ENCODE measurements around the gene TNK1. TPM values are rescaled to one million over a fixed set of nuclear protein-coding genes. Genes with fewer than 3 reads are reported as not detected.

The TNK1 gene
- total and polyA plus RNA-seq, 2 donors (not counting 3 experiments of a cell fraction or from before 2014, with no cell fraction given) = 0.22 to 0.58 TPM

DNA sequence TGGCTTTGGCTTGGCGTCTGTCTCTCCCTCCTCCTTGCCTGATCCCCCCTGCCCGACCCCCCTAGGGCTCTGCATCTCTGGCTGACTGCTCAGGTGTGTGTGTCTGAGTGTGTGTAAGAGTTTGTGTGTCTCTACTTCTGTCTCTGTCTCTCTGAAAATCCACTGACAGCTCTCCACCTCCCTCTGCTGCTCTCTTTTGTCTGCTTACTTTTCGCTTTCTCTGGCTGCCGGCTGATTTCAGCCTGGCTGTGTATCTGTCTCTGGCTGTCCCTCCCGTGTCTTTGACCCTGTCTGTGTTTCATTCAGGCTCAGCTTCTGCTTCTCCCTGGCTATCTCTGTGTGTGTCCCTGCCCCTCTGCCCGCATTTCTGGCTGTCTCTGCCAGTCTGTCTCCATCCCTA lies 35.4 kb downstream of the TNK1 start:
- Histone ChIP-seq H2AFZ (ENCODE audit: low read depth, low read length) (no peak overlapping the region), H3K9me3 (replicated peaks; ENCODE audit: control insufficient read depth, insufficient read depth, low read length) (no peaks in the 10 kb centered on the region), H3K9ac (replicated peaks; ENCODE audit: extremely low read depth, insufficient read depth, low read length) (no peak overlapping the region), H3K27me3 (ENCODE audit: control insufficient read depth in 2 of 2, insufficient read depth in 2 of 2, low read length in 2 of 2) (no peaks in the 10 kb centered on the region), H3K9me1 (replicated peaks; ENCODE audit: control insufficient read depth, extremely low read depth, insufficient read depth, low read length) (no peaks in the 10 kb centered on the region), H4K20me1 (replicated peaks; ENCODE audit: control insufficient read depth, extremely low read depth, insufficient read depth, low read length) (no peaks in the 10 kb centered on the region), H3K4me2 (ENCODE audit: insufficient read depth, low read length) (no peak overlapping the region), H3K79me2 (ENCODE audit: control insufficient read depth, insufficient read depth, low read length) (no peaks in the 10 kb centered on the region), H3K27ac (ENCODE audit: insufficient read depth, low read depth, low read length) (no peak overlapping the region), H3K36me3 (ENCODE audit: control insufficient read depth in 2 of 2, extremely low read depth in 1 of 2, insufficient read depth in 2 of 2, low read length in 2 of 2) (peaks cover 0 to 2% of the 10 kb centered on the region in 2 experiments), H3K4me1 (ENCODE audit: control insufficient read depth, extremely low read depth, insufficient read depth, low read length) (no peaks in the 10 kb centered on the region), H3K4me3 (replicated peaks in 1 of 3; ENCODE audit: insufficient read depth in 1 of 3, low read depth in 1 of 3, low read length in 3 of 3) (no peak overlapping the region)
- intact Hi-C loops (cut with micrococcal nuclease) = no loop called here
- ChIA-PET CTCF (interaction anchor here (1.2 to 2.2 kb wide), 2 partner anchors 12 to 60 kb away, joined by 5 to 6 read pairs; partner anchors contain the start of gene TMEM256), POLR2A (no interaction called here)
- DNase-seq (ENCODE audit: low read depth, low spot score) (no peak), FAIRE-seq (no peak)
- no peak for TF ChIP-seq GATA2 (IDR thresholded peaks at IDR 0.05; ENCODE audit: insufficient read depth, insufficient read length, low read depth, low read length)
- TF ChIP-seq, protein P1, sequence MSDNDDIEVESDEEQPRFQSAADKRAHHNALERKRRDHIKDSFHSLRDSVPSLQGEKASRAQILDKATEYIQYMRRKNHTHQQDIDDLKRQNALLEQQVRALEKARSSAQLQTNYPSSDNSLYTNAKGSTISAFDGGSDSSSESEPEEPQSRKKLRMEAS (IDR thresholded peaks at IDR 0.05; ENCODE audit: insufficient read depth, insufficient read length) = no peak
- no peak for TF ChIP-seq EZH2 (IDR thresholded peaks at IDR 0.05; ENCODE audit: borderline replicate concordance, low read depth, low read length, severe bottlenecking)
- TF ChIP-seq MYC (IDR thresholded peaks at IDR 0.05; ENCODE audit: low read depth, low read length) = no peak
- TF ChIP-seq FOS (IDR thresholded peaks at IDR 0.05; ENCODE audit: borderline replicate concordance, insufficient read depth, low read length) = no peak
- TF ChIP-seq, protein P2, sequence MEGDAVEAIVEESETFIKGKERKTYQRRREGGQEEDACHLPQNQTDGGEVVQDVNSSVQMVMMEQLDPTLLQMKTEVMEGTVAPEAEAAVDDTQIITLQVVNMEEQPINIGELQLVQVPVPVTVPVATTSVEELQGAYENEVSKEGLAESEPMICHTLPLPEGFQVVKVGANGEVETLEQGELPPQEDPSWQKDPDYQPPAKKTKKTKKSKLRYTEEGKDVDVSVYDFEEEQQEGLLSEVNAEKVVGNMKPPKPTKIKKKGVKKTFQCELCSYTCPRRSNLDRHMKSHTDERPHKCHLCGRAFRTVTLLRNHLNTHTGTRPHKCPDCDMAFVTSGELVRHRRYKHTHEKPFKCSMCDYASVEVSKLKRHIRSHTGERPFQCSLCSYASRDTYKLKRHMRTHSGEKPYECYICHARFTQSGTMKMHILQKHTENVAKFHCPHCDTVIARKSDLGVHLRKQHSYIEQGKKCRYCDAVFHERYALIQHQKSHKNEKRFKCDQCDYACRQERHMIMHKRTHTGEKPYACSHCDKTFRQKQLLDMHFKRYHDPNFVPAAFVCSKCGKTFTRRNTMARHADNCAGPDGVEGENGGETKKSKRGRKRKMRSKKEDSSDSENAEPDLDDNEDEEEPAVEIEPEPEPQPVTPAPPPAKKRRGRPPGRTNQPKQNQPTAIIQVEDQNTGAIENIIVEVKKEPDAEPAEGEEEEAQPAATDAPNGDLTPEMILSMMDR (IDR thresholded peaks at IDR 0.05; ENCODE audit: extremely low read depth in 1 of 2, insufficient read depth in 1 of 2, low read depth in 1 of 2, low read length in 2 of 2) = no peak
- no peak for TF ChIP-seq POLR2AphosphoS5 (IDR thresholded peaks at IDR 0.05; ENCODE audit: insufficient read depth, low read depth, low read length)
- TF ChIP-seq JUN (IDR thresholded peaks at IDR 0.05; ENCODE audit: borderline replicate concordance, insufficient read depth, insufficient read length, low read depth) = no peak
- no TSS peak for BruUV-seq (replicated peaks)
- dilution Hi-C loops (cut with MboI; ENCODE audit: extremely low pct_ligation_motif_present, low sequenced_read_pairs) = no loop called here
